ENCODE measurements around the gene KHDC4.

Gene KHDC4

DNA sequence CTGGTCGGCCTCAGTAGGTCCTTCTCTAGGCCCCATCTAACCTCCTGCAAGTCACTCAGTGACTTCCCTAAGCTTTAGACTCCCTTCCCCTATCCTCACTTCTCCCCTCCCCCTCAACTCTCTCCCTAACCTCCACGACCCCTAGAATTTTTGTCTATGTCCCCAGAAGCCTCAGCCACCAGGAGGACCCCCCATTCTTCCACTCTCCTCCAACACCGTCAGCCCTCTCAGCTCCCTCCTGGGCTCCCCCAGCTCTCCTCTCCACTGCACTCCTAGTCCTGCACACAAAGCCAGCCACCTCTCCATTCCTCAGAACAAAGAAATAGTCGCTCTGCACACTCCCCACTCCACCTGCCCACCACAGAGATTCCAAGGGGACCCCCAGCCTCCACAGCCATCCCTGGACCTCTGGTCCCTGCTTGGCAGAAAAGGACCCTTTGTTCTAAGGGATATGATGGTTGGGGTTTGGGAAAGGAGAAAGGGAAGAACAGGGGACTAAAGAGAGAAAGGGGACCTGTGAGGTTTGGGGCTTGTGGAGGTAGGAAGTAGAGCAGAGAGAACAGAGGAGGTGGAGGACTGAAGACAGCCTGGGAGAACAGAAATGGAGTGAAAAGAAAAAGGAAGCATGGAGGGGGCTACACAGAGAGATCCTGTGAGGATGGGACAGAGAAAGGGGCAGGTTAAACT lies 41.3 kb upstream of the KHDC4 start:
- no peak for DNase-seq
- Mint-ChIP-seq H3K9me3 (no peaks in the 10 kb centered on the region), H3K4me3 (peak overlapping the region; percentile 83 to 97), H3K27ac (peak overlapping the region; percentile 85 to 94), H3K36me3 (ENCODE audit: insufficient read depth) (peaks cover 47% of the 10 kb centered on the region), H3K27me3 (no peaks in the 10 kb centered on the region), H3K4me1 (ENCODE audit: low read depth in 2 of 2) (peaks cover 80 to 87% of the 10 kb centered on the region in 2 donors)
- ATAC-seq (replicated peaks), result no peak

DNA sequence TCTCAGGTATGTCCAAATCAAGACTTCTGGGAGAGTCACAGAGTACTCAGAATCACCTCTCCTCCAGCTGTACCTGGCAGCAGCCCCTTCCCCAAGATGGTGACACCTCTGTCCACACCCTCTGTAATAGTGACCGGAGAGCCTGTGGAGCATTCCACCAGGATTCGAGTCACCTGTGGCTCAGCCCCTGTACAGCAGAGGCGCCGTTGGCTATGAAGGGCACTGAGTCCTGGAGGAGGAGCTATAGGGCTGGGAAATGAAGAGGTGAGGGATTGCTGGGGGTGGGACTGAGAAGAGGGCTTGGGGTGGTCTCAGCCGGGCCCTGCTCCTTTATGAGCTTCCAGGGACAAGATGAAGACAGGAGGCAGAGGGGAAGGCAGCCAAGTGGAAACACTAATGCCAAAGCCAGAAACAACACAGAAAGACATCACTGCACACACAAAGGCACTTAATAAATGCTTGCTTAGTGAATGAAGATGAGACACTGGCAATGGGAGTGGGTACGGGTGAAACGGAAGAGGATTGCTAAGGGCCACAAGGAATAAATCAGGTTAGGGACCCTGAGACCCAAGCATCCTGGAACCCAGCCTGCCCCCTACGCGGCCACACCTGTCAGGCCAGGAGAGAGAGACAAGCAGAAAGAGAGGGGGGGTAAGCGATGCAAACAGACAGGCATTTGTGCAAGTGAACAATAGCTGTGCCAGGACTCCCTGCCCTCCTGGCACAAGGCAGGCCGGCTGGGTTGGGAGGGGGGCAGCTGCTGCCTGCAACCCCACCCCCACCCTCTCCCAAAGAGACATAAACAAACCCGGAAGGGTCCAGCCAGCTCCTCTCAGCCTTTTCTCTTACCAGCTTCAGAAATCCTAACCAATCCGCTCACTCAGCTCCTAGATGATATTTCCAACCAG lies 40.2 kb upstream of the KHDC4 start:
- H3K4me1 Mint-ChIP-seq (ENCODE audit: low read depth in 2 of 2), result peaks cover 80 to 87% of the 10 kb centered on the region in 2 donors
- ATAC-seq (replicated peaks) (no peak), DNase-seq (no peak)
- no peaks in the 10 kb centered on the region for H3K27me3 Mint-ChIP-seq
- peak overlapping the region; percentile 85 to 94 for H3K27ac Mint-ChIP-seq
- peak overlapping the region; percentile 83 to 97 for H3K4me3 Mint-ChIP-seq
- peaks cover 48% of the 10 kb centered on the region for H3K36me3 Mint-ChIP-seq (ENCODE audit: insufficient read depth)
- no peaks in the 10 kb centered on the region for H3K9me3 Mint-ChIP-seq

DNA sequence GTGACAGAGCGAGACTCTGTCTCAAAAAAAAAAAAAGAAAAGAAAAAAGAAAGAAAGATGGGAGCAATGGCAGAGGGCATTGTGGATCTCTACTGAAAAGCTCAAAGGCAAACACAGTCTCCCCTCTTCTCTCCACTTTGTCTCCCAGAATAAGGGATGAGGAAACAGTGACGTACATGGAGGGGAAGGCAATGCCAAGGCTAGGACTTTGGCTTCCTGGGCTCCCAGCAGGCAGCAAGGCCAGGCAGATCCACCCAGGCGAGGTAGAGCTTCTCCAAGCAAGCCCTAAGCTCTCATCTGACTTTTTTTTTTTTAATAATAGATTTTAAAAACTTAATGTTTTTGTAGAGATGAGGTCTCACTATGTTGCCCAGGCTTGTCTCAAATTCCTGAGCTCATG lies 39.5 kb upstream of the KHDC4 start:
- H3K36me3 Mint-ChIP-seq (ENCODE audit: insufficient read depth), result peaks cover 49% of the 10 kb centered on the region
- peak overlapping the region; percentile 83 to 97 for H3K4me3 Mint-ChIP-seq
- DNase-seq (no peak), ATAC-seq (replicated peaks) (no peak)
- H3K9me3 Mint-ChIP-seq, result no peaks in the 10 kb centered on the region
- H3K27me3 Mint-ChIP-seq, result no peaks in the 10 kb centered on the region
- H3K27ac Mint-ChIP-seq, result peak overlapping the region; percentile 85 to 94
- H3K4me1 Mint-ChIP-seq (ENCODE audit: low read depth in 2 of 2), result peaks cover 80 to 84% of the 10 kb centered on the region in 2 donors

DNA sequence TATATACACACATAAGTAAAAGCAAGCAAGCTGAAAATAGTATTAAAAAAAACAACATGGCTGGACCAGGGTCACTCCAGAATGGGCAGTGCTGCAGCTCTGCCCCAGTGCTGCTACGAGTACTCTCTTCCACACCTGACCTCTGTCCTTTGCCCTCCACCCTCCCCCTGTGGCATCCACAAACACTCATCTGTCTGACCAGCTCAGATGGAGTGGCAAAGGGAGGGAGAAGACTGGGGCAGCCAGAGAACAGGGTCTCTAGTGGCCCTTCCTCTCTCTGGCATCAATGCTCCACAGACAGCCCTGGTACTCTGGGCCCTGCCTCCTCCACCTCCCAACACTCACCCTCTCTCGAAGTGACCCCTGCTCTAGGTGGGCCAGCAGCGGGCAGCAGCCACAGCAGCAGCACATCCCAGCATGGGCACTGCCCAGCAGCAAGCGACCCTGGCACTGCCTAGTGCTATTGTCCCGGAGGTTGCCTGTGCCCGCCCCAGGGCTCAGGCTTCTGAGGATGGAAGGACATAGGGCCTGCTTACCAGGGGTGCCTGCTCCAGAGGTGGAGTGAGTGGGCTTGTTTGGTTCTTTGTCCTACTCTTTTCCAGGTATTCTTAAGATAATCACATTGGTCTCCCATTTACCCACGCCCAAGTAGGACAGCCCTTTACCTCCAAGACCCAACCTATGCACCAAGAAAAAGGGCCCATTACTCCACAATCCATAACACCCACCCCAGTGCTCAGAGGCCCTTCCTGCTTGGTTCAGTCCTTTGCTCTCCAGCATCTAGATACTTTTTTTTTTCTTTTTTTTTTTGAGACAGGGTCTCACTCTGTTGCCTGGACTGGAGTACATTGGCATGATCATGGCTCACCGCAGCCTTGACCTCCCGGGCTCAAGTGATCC lies 37.9 kb upstream of the KHDC4 start:
- H3K27me3 Mint-ChIP-seq, result no peaks in the 10 kb centered on the region
- peaks cover 91 to 95% of the 10 kb centered on the region in 2 donors for H3K4me1 Mint-ChIP-seq (ENCODE audit: low read depth in 2 of 2)
- peak overlapping the region; percentile 85 to 87 for H3K27ac Mint-ChIP-seq
- H3K4me3 Mint-ChIP-seq, result peak overlapping the region; percentile 69 to 97
- DNase-seq (no peak), ATAC-seq (replicated peaks) (no peak)
- no peaks in the 10 kb centered on the region for H3K9me3 Mint-ChIP-seq
- peaks cover 56% of the 10 kb centered on the region for H3K36me3 Mint-ChIP-seq (ENCODE audit: insufficient read depth)

DNA sequence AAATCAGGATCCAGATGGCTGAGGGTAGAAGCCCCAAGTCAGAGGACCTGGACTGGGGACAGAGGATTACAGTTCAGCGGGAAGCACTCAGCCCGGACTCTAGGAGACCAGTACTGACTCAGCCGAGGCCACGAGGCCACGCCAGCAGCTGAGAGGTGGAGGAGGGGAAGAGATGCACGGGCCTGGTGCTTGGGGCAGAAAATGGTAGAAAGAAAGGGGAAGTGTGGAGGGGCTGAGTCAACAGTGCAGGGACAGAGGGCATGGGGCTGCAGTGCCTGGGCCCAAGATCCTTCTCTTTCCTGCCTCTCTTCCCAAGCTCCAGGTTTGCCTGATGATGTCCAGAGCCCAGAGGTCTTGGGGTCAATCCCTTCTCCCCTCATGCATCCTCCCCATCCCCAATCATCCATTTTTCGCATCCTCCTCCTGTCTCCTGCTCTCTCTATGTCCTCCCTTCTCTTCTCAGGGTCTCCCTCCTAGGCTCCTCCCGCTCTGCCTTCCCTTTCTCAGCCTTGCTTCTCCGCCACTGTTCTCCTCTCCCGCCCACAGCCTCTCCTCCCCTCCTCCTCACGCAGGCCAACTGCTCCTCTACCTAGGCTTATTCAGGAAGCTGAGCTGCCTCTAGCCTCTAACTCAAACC lies 36.4 kb upstream of the KHDC4 start:
- H3K4me3 Mint-ChIP-seq, result peak overlapping the region; percentile 69 to 97
- H3K27ac Mint-ChIP-seq, result peak overlapping the region; percentile 85 to 87
- peaks cover 89 to 92% of the 10 kb centered on the region in 2 donors for H3K4me1 Mint-ChIP-seq (ENCODE audit: low read depth in 2 of 2)
- H3K27me3 Mint-ChIP-seq, result no peaks in the 10 kb centered on the region
- H3K9me3 Mint-ChIP-seq, result no peaks in the 10 kb centered on the region
- peaks cover 56% of the 10 kb centered on the region for H3K36me3 Mint-ChIP-seq (ENCODE audit: insufficient read depth)
- ATAC-seq (replicated peaks), result peak; percentile 55
- DNase-seq, result no peak

DNA sequence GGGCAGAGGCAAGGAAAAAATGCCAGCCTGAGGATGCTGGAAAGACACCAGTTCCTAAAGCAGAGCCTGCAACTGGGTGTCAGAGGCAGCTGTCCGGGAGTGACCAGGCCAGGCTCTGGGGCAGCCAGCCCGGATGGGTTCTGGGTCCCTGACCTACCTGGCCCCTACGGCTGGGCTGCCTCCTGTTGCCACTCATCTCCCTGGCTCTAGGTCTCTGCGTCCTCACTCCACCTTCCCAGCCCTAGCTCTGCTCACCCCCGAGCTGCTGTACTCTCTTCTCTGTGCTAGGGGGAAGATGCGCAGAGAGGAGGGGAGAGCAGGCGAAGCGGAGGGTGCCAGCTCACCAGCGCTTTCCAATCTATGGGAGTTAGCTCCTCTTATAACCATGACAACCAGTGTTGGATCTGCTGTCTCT lies 35.2 kb upstream of the KHDC4 start:
- peaks cover 77 to 80% of the 10 kb centered on the region in 2 donors for H3K4me1 Mint-ChIP-seq (ENCODE audit: low read depth in 2 of 2)
- H3K36me3 Mint-ChIP-seq (ENCODE audit: insufficient read depth), result peaks cover 68% of the 10 kb centered on the region
- peak overlapping the region; percentile 60 to 97 for H3K4me3 Mint-ChIP-seq
- H3K27ac Mint-ChIP-seq, result peak overlapping the region; percentile 85 to 87
- ATAC-seq (replicated peaks) (no peak), DNase-seq (no peak)
- H3K27me3 Mint-ChIP-seq, result no peaks in the 10 kb centered on the region
- H3K9me3 Mint-ChIP-seq, result no peaks in the 10 kb centered on the region

DNA sequence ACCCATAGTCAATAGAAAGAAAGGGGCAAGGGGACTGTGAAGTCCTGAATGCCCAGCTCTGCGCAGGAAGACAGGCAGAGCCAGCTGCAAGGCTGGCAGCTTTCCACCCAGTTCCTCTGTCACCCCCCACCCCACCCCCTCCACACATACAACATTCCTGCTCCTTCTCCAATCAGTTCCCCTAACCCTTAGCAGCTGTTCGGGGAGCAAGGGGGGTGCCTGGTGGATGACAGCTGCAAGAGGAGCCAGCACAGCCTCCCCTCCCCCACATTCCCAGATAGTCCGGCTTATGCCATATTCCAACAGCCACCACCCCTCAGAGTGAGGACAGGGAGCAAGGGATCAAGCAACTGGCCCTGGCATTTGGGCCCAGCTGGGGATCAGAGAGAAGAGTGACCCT lies 34.5 kb upstream of the KHDC4 start:
- ATAC-seq (replicated peaks) (no peak), DNase-seq (no peak)
- peak overlapping the region; percentile 43 to 66 for H3K4me3 Mint-ChIP-seq
- H3K9me3 Mint-ChIP-seq, result no peaks in the 10 kb centered on the region
- H3K27me3 Mint-ChIP-seq, result no peaks in the 10 kb centered on the region
- peak overlapping the region; percentile 85 to 87 for H3K27ac Mint-ChIP-seq
- H3K36me3 Mint-ChIP-seq (ENCODE audit: insufficient read depth), result peaks cover 70% of the 10 kb centered on the region
- H3K4me1 Mint-ChIP-seq (ENCODE audit: low read depth in 2 of 2), result peaks cover 72 to 73% of the 10 kb centered on the region in 2 donors

DNA sequence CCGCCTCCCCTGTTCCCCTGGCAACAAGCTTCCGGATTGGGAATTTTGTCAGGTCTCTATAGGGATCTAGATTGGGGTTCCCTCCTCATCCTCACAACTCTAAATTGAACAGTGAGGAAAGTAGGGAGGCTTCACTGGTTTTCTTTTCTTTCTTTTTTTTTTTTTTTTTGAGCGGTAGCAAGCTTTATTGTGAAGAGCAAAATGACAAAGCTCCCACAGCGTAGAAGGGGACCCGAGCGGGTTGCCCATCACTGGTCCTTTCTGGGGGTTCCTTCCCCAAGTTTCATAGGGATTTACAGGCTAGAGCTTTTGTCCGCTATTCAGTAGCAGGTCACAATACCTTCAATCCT lies 33.8 kb upstream of the KHDC4 start:
- no peak for DNase-seq
- H3K9me3 Mint-ChIP-seq, result no peaks in the 10 kb centered on the region
- H3K4me3 Mint-ChIP-seq, result peak overlapping the region; percentile 66 to 75
- H3K27me3 Mint-ChIP-seq, result no peaks in the 10 kb centered on the region
- H3K27ac Mint-ChIP-seq, result peak overlapping the region; percentile 85 to 87
- peaks cover 66 to 67% of the 10 kb centered on the region in 2 donors for H3K4me1 Mint-ChIP-seq (ENCODE audit: low read depth in 2 of 2)
- ATAC-seq (replicated peaks), result no peak
- peaks cover 76% of the 10 kb centered on the region for H3K36me3 Mint-ChIP-seq (ENCODE audit: insufficient read depth)

DNA sequence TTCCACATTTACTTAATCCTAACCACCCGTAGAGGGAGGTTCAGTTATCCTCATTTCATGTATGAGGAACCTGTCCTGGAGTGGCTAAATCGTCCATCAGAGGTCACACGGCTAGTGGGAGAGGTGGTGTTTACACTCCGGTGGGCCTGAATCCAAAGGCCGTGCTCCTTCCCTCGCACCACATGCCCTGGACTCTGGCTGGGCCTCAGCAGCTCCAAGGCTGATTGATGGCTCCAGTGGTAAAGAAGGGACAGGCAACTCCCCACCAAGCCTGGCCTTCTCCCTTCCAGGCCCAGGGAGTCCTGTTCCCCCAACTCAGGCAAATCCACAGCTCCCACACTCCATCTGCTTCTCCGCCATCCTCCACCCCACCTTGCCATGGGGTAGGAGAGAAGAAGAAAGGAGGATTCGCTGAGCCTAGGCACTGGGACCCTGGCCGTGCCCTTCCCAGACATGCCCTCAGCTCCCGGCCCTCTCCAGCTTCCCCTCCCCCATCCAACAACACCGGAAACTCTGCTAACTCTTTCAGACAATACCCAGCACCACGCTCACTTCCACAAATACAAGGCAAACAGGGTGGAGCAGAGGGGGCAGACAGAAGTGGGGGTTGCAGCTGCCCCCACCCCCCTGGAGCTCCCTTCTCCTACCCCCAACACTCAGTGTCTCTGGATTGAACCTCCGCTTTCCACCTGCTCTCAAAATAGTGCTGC lies 33.3 kb upstream of the KHDC4 start:
- H3K27ac Mint-ChIP-seq, result peak overlapping the region; percentile 85 to 87
- H3K9me3 Mint-ChIP-seq, result no peaks in the 10 kb centered on the region
- ATAC-seq (replicated peaks) (peak; percentile 43), DNase-seq (no peak)
- peaks cover 76% of the 10 kb centered on the region for H3K36me3 Mint-ChIP-seq (ENCODE audit: insufficient read depth)
- peaks cover 61 to 63% of the 10 kb centered on the region in 2 donors for H3K4me1 Mint-ChIP-seq (ENCODE audit: low read depth in 2 of 2)
- peak overlapping the region; percentile 66 to 75 for H3K4me3 Mint-ChIP-seq
- H3K27me3 Mint-ChIP-seq, result no peaks in the 10 kb centered on the region

DNA sequence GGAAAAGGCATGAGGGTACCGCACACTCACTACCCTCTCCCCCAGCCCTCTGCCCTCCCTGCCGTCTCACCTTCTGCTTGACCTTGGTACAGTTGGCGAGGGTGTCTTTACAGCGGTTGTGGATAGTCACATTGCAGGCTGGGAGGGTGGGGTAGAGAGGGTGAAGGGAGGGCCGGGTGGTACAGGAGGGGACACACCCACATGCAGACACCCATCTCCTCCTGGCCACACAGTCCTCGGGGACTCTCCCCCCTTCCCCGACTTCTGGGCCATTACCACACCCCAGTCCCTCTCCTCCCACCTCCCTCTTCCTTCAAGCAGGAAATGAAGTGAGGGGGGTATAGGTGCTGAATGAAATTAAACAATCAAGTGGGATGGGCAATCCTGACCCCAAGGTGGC lies 32.5 kb upstream of the KHDC4 start:
- Mint-ChIP-seq H3K4me3 (peak overlapping the region; percentile 45 to 66), H3K9me3 (no peaks in the 10 kb centered on the region), H3K36me3 (ENCODE audit: insufficient read depth) (peaks cover 77% of the 10 kb centered on the region), H3K27me3 (no peaks in the 10 kb centered on the region), H3K27ac (peak overlapping the region; percentile 85 to 87), H3K4me1 (ENCODE audit: low read depth in 2 of 2) (peaks cover 60 to 62% of the 10 kb centered on the region in 2 donors)
- DNase-seq (no peak), ATAC-seq (replicated peaks) (peak; percentile 55)

DNA sequence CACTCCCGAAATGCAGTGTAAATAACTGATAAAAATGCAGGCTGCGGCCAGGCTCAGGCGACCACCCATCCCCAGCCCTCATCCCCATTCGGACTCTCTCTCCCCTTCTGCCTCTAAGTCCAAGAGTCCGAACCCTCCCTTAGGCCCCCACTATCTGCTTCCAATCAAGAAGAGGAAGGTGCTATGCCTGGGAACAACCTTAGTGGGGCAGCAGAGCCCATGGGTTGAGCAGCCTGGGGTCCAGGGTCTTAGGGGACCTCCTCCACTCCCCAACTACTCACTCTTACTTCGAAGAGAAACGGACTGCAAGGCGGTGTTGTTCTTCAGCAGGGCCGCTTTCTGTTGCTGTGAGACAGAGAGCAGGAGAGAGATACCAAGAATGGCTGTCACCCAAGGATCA lies 31.9 kb upstream of the KHDC4 start:
- Mint-ChIP-seq H3K9me3 (no peaks in the 10 kb centered on the region), H3K36me3 (ENCODE audit: insufficient read depth) (peaks cover 84% of the 10 kb centered on the region), H3K4me3 (peak overlapping the region; percentile 45 to 66), H3K27me3 (no peaks in the 10 kb centered on the region), H3K4me1 (ENCODE audit: low read depth in 2 of 2) (peaks cover 56 to 61% of the 10 kb centered on the region in 2 donors), H3K27ac (peak overlapping the region; percentile 85 to 87)
- no peak for ATAC-seq (replicated peaks)
- DNase-seq, result no peak

DNA sequence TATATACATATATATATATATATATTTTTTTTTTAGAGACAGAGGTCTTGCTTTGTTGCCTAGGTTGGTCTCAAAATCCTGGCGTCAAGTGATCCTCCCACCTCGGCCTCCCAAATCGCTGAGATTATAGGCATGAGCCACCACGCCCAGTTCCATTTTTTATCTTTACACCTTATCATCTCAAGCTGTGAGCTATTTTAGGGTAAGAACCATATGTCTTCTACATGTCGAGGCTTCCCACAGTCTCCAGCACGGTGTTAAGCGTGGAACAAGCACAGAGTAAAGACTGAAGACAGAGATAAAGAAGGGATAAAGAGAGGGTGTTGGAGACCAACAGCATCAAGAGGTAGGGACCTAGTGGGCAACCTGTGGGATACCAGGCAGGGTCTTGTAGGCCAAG lies 30.0 kb upstream of the KHDC4 start:
- DNase-seq (no peak), ATAC-seq (replicated peaks) (no peak)
- H3K27me3 Mint-ChIP-seq, result no peaks in the 10 kb centered on the region
- peaks cover 42 to 46% of the 10 kb centered on the region in 2 donors for H3K4me1 Mint-ChIP-seq (ENCODE audit: low read depth in 2 of 2)
- H3K27ac Mint-ChIP-seq, result peak overlapping the region in 1 of 2 donors; percentile 85
- no peaks in the 10 kb centered on the region for H3K9me3 Mint-ChIP-seq
- peaks cover 96% of the 10 kb centered on the region for H3K36me3 Mint-ChIP-seq (ENCODE audit: insufficient read depth)
- no peak overlapping the region for H3K4me3 Mint-ChIP-seq
